Neural crest cell (in vitro differentiated cells): ENCODE data around the gene KIAA1217. TPM values are rescaled to one million over a fixed set of nuclear protein-coding genes. Genes with fewer than 3 reads are reported as not detected.

Source experiments
- DNase-seq: peaks from one replicate; pipeline ENCODE4 v3.0.0; 2021; ENCODE audit warnings: low read depth, mixed read lengths, low spot score
- H3K27ac Mint-ChIP-seq: one replicate; pipeline ENCODE4 v1.8.0; 2021; ENCODE audit warnings: mild to moderate bottlenecking, mixed read lengths; ENCODE audit not compliant: unreplicated experiment
- H3K27me3 Mint-ChIP-seq: 2 replicates; pipeline ENCODE4 v1.8.0; 2021; ENCODE audit warnings: low read depth, mild to moderate bottlenecking, mixed read lengths
- H3K36me3 Mint-ChIP-seq: 2 replicates; pipeline ENCODE4 v1.8.0; 2021; ENCODE audit warnings: low read depth, mild to moderate bottlenecking, mixed read lengths
- H3K4me1 Mint-ChIP-seq: 2 replicates; pipeline ENCODE4 v1.8.0; 2021; ENCODE audit warnings: mixed read lengths
- H3K4me3 Mint-ChIP-seq: one replicate; pipeline ENCODE4 v1.8.0; 2021; ENCODE audit warnings: mild to moderate bottlenecking, mixed read lengths
- H3K9me3 Mint-ChIP-seq: 2 replicates; pipeline ENCODE4 v1.8.0; 2021; ENCODE audit warnings: mixed read lengths
- total RNA-seq: library from RNA; stranded (reverse); gene quantifications from 2 replicates; pipeline ENCODE4 v1.2.1, GENCODE V29; 2021
- TF ChIP-seq, protein P1 (sequence below): fragments of 200-600 bp; sonication (generic); conservative IDR thresholded peaks from 2 replicates; pipeline ENCODE4 v1.5.0; 2021; ENCODE audit warnings: antibody characterized with exemption, mild to moderate bottlenecking

Gene KIAA1217
- total RNA-seq, 1 donor from 2014 or later, result 10.5 TPM

DNA sequence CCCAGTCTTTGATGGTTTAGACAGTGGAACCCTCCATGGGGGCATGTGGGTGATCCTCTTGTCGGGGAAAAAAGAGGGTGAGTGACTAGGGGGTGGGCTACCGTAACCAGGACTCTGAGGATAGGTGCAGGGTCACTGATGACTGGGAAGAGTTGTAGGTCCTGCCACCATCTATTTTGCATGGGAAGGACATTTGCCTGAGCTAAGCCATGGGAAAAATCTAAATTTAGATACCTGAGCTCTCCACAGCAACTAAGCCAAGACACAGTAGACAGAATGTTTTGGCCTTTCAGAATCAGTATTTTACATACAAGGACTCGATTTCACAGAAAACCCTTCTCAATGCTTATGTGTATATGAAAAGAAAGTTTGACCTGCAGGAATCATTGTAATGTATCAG lies 52.7 kb downstream of the KIAA1217 start:
- Mint-ChIP-seq H3K4me1 (peaks cover 31% of the 10 kb centered on the region), H3K4me3 (no peak overlapping the region)

DNA sequence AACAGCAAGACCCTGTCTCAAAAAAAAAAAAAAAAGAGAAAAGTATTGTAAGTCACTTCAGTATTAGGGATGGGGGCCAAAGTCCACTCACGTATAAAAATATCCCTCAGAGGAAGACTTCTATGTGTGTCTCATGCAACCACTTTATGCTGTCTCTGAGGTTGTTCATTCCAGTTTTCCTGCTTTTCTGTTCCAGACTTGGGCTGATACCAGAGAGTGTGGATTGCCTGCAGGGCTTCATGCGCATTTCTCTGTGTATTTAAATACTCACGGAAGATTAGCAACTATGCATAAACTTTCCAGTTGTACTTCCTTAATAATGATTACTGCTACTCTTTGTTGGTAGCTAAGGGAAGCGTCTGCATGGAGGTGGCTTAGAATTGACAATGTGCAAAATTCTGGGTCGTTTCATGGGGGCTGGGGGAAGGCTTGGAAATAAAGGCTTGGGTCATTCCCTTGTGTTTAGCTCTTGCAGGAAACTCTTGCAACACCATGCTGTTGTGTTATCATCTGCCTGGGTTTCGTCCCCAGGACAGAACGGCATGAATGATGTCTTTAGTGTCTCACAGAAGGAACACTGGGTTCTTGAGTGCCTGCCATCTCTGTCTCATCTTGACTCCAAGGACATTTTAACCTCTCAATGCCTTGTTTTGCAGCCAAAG lies 54.1 kb downstream of the KIAA1217 start:
- H3K4me1 Mint-ChIP-seq, result peaks cover 26% of the 10 kb centered on the region
- peaks cover 6% of the 10 kb centered on the region for H3K9me3 Mint-ChIP-seq
- H3K27ac Mint-ChIP-seq, result no peak overlapping the region
- H3K27me3 Mint-ChIP-seq, result no peaks in the 10 kb centered on the region
- TF ChIP-seq, protein P1, sequence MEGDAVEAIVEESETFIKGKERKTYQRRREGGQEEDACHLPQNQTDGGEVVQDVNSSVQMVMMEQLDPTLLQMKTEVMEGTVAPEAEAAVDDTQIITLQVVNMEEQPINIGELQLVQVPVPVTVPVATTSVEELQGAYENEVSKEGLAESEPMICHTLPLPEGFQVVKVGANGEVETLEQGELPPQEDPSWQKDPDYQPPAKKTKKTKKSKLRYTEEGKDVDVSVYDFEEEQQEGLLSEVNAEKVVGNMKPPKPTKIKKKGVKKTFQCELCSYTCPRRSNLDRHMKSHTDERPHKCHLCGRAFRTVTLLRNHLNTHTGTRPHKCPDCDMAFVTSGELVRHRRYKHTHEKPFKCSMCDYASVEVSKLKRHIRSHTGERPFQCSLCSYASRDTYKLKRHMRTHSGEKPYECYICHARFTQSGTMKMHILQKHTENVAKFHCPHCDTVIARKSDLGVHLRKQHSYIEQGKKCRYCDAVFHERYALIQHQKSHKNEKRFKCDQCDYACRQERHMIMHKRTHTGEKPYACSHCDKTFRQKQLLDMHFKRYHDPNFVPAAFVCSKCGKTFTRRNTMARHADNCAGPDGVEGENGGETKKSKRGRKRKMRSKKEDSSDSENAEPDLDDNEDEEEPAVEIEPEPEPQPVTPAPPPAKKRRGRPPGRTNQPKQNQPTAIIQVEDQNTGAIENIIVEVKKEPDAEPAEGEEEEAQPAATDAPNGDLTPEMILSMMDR, result no peak
- peaks cover 11% of the 10 kb centered on the region for H3K36me3 Mint-ChIP-seq
- no peak for DNase-seq
- H3K4me3 Mint-ChIP-seq, result no peak overlapping the region

More for the DNA sequence above, 52.7 kb downstream of the KIAA1217 start:
- H3K27ac Mint-ChIP-seq, result no peak overlapping the region
- no peaks in the 10 kb centered on the region for H3K27me3 Mint-ChIP-seq
- TF ChIP-seq, protein P1, result no peak
- peaks cover 9% of the 10 kb centered on the region for H3K36me3 Mint-ChIP-seq
- DNase-seq, result no peak
- H3K9me3 Mint-ChIP-seq, result peaks cover 6% of the 10 kb centered on the region

- H3K36me3 Mint-ChIP-seq, result peaks cover 14% of the 10 kb centered on the region
- H3K27me3 Mint-ChIP-seq, result no peaks in the 10 kb centered on the region
- H3K4me1 Mint-ChIP-seq, result peaks cover 11% of the 10 kb centered on the region
- no peak overlapping the region for H3K27ac Mint-ChIP-seq
- TF ChIP-seq, protein P1, result no peak
- no peak for DNase-seq
- H3K9me3 Mint-ChIP-seq, result peaks cover 2% of the 10 kb centered on the region
- H3K4me3 Mint-ChIP-seq, result no peak overlapping the region
Observed at GRCh38 chr10:24269476-24269875, 60.5 kb downstream of the KIAA1217 start.

- no peaks in the 10 kb centered on the region for H3K27me3 Mint-ChIP-seq
- H3K4me3 Mint-ChIP-seq, result no peak overlapping the region
- H3K36me3 Mint-ChIP-seq, result peaks cover 6% of the 10 kb centered on the region
- no peak overlapping the region for H3K27ac Mint-ChIP-seq
- H3K9me3 Mint-ChIP-seq, result no peaks in the 10 kb centered on the region
- H3K4me1 Mint-ChIP-seq, result no peaks in the 10 kb centered on the region
- TF ChIP-seq, protein P1, result no peak
- DNase-seq, result no peak
Observed at GRCh38 chr10:24272374-24272773, 63.4 kb downstream of the KIAA1217 start.

GRCh38 chr10:24277277-24277676 lies 68.3 kb downstream of the KIAA1217 start:
- Mint-ChIP-seq H3K36me3 (peaks cover 12% of the 10 kb centered on the region), H3K27ac (no peak overlapping the region), H3K4me1 (no peaks in the 10 kb centered on the region), H3K4me3 (no peak overlapping the region), H3K9me3 (peaks cover 4% of the 10 kb centered on the region), H3K27me3 (no peaks in the 10 kb centered on the region)
- DNase-seq, result no peak
- TF ChIP-seq, protein P1, result no peak
